ENCODE results near the gene HBG1.
"Not testable (repeated sequence)": the region's sequence is repeated elsewhere in the genome, so short reads cannot be mapped to it uniquely, and the experiment has no call there.

HBG1 gene

GRCh38 chr11:5254023-5254422 lies 4.4 kb upstream of the HBG1 start:
- H2BK12ac ChIP-seq (ENCODE audit: low read length); H3K9ac ChIP-seq (ENCODE audit: low read depth, low read length, poor library complexity); H2BK15ac ChIP-seq (ENCODE audit: low read length); H3K4ac ChIP-seq (ENCODE audit: low read length); H2AK5ac ChIP-seq (ENCODE audit: low read depth, low read length); H3K4me1 ChIP-seq (ENCODE audit: control insufficient read depth in 2 of 2, insufficient read depth in 1 of 2, low read depth in 1 of 2, low read length in 2 of 2); H3K4me3 ChIP-seq (ENCODE audit: low read length in 2 of 2); H2AFZ ChIP-seq (ENCODE audit: low read length); H3K79me1 ChIP-seq (ENCODE audit: low read depth, low read length); H2BK120ac ChIP-seq (ENCODE audit: low read depth, low read length); H3K36me3 ChIP-seq (replicated peaks in 1 of 2; ENCODE audit: control insufficient read depth in 2 of 2, insufficient read depth in 2 of 2, low read length in 2 of 2); H3K14ac ChIP-seq (ENCODE audit: low read length); H2BK5ac ChIP-seq (ENCODE audit: low read length); H3K9me3 ChIP-seq (replicated peaks in 1 of 2; ENCODE audit: control insufficient read depth in 2 of 2, insufficient read depth in 1 of 2, low read depth in 1 of 2, low read length in 2 of 2); DNase-seq (ENCODE audit: low spot score); H3K27ac ChIP-seq (replicated peaks; ENCODE audit: low read length); H4K91ac ChIP-seq (ENCODE audit: low read depth, low read length, poor library complexity); H3K4me2 ChIP-seq (ENCODE audit: insufficient read depth, low read length, poor library complexity, severe bottlenecking); H4K8ac ChIP-seq (ENCODE audit: low read depth, low read length); H3K27me3 ChIP-seq (ENCODE audit: control insufficient read depth in 3 of 3, insufficient read depth in 3 of 3, low read depth in 1 of 3, low read length in 3 of 3); H3K23ac ChIP-seq (ENCODE audit: low read depth, low read length, poor library complexity); H3K18ac ChIP-seq (ENCODE audit: low read length): not testable (repeated sequence)
- WGBS, 2 donors (ENCODE audit: extremely low coverage in 2 of 2, insufficient read length in 2 of 2, insufficient replicate concordance in 1 of 2), result no CpG with 5 or more reads among the region's 2 CpGs

GRCh38 chr11:5253440-5253839 lies 3.8 kb upstream of the HBG1 start:
- not testable (repeated sequence) for H2BK15ac ChIP-seq (ENCODE audit: low read length); H2AK5ac ChIP-seq (ENCODE audit: low read depth, low read length); H2AFZ ChIP-seq (ENCODE audit: low read length); H3K4me1 ChIP-seq (ENCODE audit: control insufficient read depth in 2 of 2, insufficient read depth in 1 of 2, low read depth in 1 of 2, low read length in 2 of 2); H3K27me3 ChIP-seq (ENCODE audit: control insufficient read depth in 3 of 3, insufficient read depth in 3 of 3, low read depth in 1 of 3, low read length in 3 of 3); H3K27ac ChIP-seq (replicated peaks; ENCODE audit: low read length); H4K91ac ChIP-seq (ENCODE audit: low read depth, low read length, poor library complexity); H3K4me2 ChIP-seq (ENCODE audit: insufficient read depth, low read length, poor library complexity, severe bottlenecking); H3K4me3 ChIP-seq (ENCODE audit: low read length in 2 of 2); H3K9ac ChIP-seq (ENCODE audit: low read depth, low read length, poor library complexity); H3K9me3 ChIP-seq (replicated peaks in 1 of 2; ENCODE audit: control insufficient read depth in 2 of 2, insufficient read depth in 1 of 2, low read depth in 1 of 2, low read length in 2 of 2); H2BK5ac ChIP-seq (ENCODE audit: low read length); DNase-seq (ENCODE audit: low spot score); H3K18ac ChIP-seq (ENCODE audit: low read length); H4K8ac ChIP-seq (ENCODE audit: low read depth, low read length); H3K79me1 ChIP-seq (ENCODE audit: low read depth, low read length); H3K36me3 ChIP-seq (replicated peaks in 1 of 2; ENCODE audit: control insufficient read depth in 2 of 2, insufficient read depth in 2 of 2, low read length in 2 of 2); H2BK12ac ChIP-seq (ENCODE audit: low read length); H3K4ac ChIP-seq (ENCODE audit: low read length); H3K14ac ChIP-seq (ENCODE audit: low read length); H3K23ac ChIP-seq (ENCODE audit: low read depth, low read length, poor library complexity); H2BK120ac ChIP-seq (ENCODE audit: low read depth, low read length)
- 96% methylated on average over 4 of the region's 5 CpGs; no CpG with 5 or more reads in 1 of the 2 donors for WGBS, 2 donors (ENCODE audit: extremely low coverage in 2 of 2, insufficient read length in 2 of 2, insufficient replicate concordance in 1 of 2)

GRCh38 chr11:5252919-5253265 lies 3.2 kb upstream of the HBG1 start:
- no peak overlapping the region for H2AFZ ChIP-seq (ENCODE audit: low read length)
- H3K4me2 ChIP-seq (ENCODE audit: insufficient read depth, low read length, poor library complexity, severe bottlenecking), result no peak overlapping the region
- no peaks in the 10 kb centered on the region for H3K27me3 ChIP-seq (ENCODE audit: control insufficient read depth in 3 of 3, insufficient read depth in 3 of 3, low read depth in 1 of 3, low read length in 3 of 3)
- no peak overlapping the region for H3K18ac ChIP-seq (ENCODE audit: low read length)
- H3K27ac ChIP-seq (replicated peaks; ENCODE audit: low read length), result no peak overlapping the region
- no peak overlapping the region for H4K8ac ChIP-seq (ENCODE audit: low read depth, low read length)
- no peaks in the 10 kb centered on the region for H3K36me3 ChIP-seq (replicated peaks in 1 of 2; ENCODE audit: control insufficient read depth in 2 of 2, insufficient read depth in 2 of 2, low read length in 2 of 2)
- H2BK12ac ChIP-seq (ENCODE audit: low read length), result no peak overlapping the region
- no peak overlapping the region for H3K9ac ChIP-seq (ENCODE audit: low read depth, low read length, poor library complexity)
- H2BK15ac ChIP-seq (ENCODE audit: low read length), result no peak overlapping the region
- no peaks in the 10 kb centered on the region for H3K79me1 ChIP-seq (ENCODE audit: low read depth, low read length)
- H3K4me1 ChIP-seq (ENCODE audit: control insufficient read depth in 2 of 2, insufficient read depth in 1 of 2, low read depth in 1 of 2, low read length in 2 of 2), result no peaks in the 10 kb centered on the region
- no peak overlapping the region for H2AK5ac ChIP-seq (ENCODE audit: low read depth, low read length)
- H3K4me3 ChIP-seq (ENCODE audit: low read length in 2 of 2), result no peak overlapping the region
- H4K91ac ChIP-seq (ENCODE audit: low read depth, low read length, poor library complexity), result no peak overlapping the region
- DNase-seq (ENCODE audit: low spot score), result no peak
- H2BK120ac ChIP-seq (ENCODE audit: low read depth, low read length), result no peak overlapping the region
- H3K14ac ChIP-seq (ENCODE audit: low read length), result no peak overlapping the region
- no peak overlapping the region for H3K4ac ChIP-seq (ENCODE audit: low read length)
- no peak overlapping the region for H2BK5ac ChIP-seq (ENCODE audit: low read length)
- no peaks in the 10 kb centered on the region for H3K9me3 ChIP-seq (replicated peaks in 1 of 2; ENCODE audit: control insufficient read depth in 2 of 2, insufficient read depth in 1 of 2, low read depth in 1 of 2, low read length in 2 of 2)
- H3K23ac ChIP-seq (ENCODE audit: low read depth, low read length, poor library complexity), result no peak overlapping the region
- WGBS, 2 donors (ENCODE audit: extremely low coverage in 2 of 2, insufficient read length in 2 of 2, insufficient replicate concordance in 1 of 2), result no CpG with 5 or more reads among the region's 1 CpG

- Histone ChIP-seq H3K4me2 (ENCODE audit: insufficient read depth, low read length, poor library complexity, severe bottlenecking) (no peak overlapping the region), H2AK5ac (ENCODE audit: low read depth, low read length) (no peak overlapping the region), H3K27me3 (ENCODE audit: control insufficient read depth in 3 of 3, insufficient read depth in 3 of 3, low read depth in 1 of 3, low read length in 3 of 3) (no peaks in the 10 kb centered on the region), H3K9me3 (replicated peaks in 1 of 2; ENCODE audit: control insufficient read depth in 2 of 2, insufficient read depth in 1 of 2, low read depth in 1 of 2, low read length in 2 of 2) (no peaks in the 10 kb centered on the region), H3K27ac (replicated peaks; ENCODE audit: low read length) (no peak overlapping the region), H3K4me1 (ENCODE audit: control insufficient read depth in 2 of 2, insufficient read depth in 1 of 2, low read depth in 1 of 2, low read length in 2 of 2) (no peaks in the 10 kb centered on the region), H3K18ac (ENCODE audit: low read length) (no peak overlapping the region), H2BK15ac (ENCODE audit: low read length) (no peak overlapping the region), H2BK120ac (ENCODE audit: low read depth, low read length) (no peak overlapping the region), H2BK12ac (ENCODE audit: low read length) (no peak overlapping the region), H3K4me3 (ENCODE audit: low read length in 2 of 2) (no peak overlapping the region), H3K36me3 (replicated peaks in 1 of 2; ENCODE audit: control insufficient read depth in 2 of 2, insufficient read depth in 2 of 2, low read length in 2 of 2) (no peaks in the 10 kb centered on the region), H2AFZ (ENCODE audit: low read length) (no peak overlapping the region), H3K23ac (ENCODE audit: low read depth, low read length, poor library complexity) (no peak overlapping the region), H2BK5ac (ENCODE audit: low read length) (no peak overlapping the region), H3K4ac (ENCODE audit: low read length) (no peak overlapping the region), H3K9ac (ENCODE audit: low read depth, low read length, poor library complexity) (no peak overlapping the region), H3K14ac (ENCODE audit: low read length) (no peak overlapping the region), H4K91ac (ENCODE audit: low read depth, low read length, poor library complexity) (no peak overlapping the region), H3K79me1 (ENCODE audit: low read depth, low read length) (no peaks in the 10 kb centered on the region), H4K8ac (ENCODE audit: low read depth, low read length) (no peak overlapping the region)
- DNase-seq (ENCODE audit: low spot score), result no peak
- WGBS, 2 donors (ENCODE audit: extremely low coverage in 2 of 2, insufficient read length in 2 of 2, insufficient replicate concordance in 1 of 2), result no CpG with 5 or more reads among the region's 9 CpGs
Observed at GRCh38 chr11:5252192-5252918, 2.7 kb upstream of the HBG1 start.

Data from neuronal stem cell (in vitro differentiated cells).